ENCODE data around the gene MTPN.

The MTPN gene

DNA sequence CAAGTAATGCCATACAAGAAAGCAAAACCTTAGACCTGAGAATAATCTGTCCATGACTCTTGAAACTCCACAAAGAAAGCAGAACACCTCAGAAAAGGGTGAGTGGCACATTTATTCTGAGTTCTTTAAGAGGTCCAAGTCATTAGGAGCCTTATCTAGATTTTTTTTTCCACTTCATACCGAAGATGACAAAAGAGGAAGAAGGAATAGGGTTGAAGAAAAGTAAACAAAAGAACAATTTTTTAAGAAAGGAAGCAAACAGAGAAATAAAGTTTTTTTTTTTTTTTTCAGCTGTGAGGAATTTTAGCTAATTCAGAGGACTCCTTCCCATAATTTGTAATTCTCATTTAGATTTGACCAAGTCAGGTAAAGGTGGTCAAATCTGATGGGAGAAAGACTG, 13.1 kb upstream of the MTPN start:
- in situ Hi-C loops (cut with MboI; ENCODE audit: low sequenced_read_pairs), result no loop called here

DNA sequence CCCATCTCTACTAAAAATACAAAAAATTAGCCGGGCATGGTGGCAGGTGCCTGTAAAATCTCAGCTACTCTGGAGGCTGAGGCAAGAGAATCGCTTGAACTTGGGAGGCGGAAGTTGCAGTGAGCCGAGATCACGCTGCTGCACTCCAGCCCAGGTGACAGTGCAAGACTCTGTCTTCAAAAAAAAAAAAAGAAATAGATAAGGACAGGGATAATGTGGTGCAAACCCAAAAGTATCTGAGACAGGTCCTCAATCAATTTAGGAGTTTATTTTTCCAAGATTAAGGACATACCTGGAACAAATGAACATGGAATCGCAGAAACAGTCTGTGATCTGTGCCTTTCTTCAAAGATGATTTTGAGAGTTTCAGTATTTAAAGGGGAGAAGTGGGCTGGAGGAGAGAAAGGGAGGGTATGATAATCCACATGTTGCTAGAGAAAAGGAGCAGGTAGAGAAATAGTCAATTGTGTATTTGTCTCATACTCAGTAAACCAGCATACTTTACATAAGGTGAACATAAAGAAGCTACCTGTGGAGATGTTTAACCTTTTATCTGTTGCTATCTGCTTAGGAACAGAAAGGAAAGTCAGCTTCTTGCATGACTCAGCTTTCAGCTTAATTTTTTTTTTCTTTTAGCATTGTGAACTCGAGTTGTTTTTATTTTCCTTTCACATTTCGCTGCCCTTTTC, 4.9 kb upstream of the MTPN start:
- in situ Hi-C loops (cut with MboI; ENCODE audit: low sequenced_read_pairs), result no loop called here

GRCh38 chr7:135980665-135981180, 3.6 kb upstream of the MTPN start:
- in situ Hi-C loops (cut with MboI; ENCODE audit: low sequenced_read_pairs), result no loop called here

GRCh38 chr7:135980012-135980551, 2.9 kb upstream of the MTPN start:
- in situ Hi-C loops (cut with MboI; ENCODE audit: low sequenced_read_pairs), result no loop called here

DNA sequence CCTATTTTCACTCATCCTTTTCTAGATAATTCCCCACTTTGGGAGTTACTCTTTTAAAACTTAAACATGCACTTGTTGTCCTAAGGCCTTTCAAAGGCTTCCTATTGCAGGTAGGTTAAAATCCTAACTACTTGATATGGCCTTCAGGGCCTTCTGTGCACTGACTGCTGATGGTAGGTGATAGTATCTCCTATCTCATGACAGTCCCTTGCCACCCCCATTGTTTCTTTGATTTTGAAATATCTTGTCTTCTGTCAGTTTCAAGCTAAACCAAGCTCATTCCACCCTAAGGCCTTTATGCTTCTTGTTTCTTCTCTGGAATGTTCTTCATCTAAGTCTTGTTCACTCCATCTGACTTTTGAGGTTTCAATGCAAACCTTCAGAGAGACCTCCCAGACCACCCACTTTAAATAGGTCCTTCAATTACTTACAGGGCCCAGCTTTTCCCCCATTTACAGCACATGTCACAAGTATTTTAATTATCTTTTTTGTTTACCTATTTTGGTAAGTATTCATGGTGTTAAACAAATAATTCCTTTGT, 2.4 kb upstream of the MTPN start:
- in situ Hi-C loops (cut with MboI; ENCODE audit: low sequenced_read_pairs), result no loop called here

DNA sequence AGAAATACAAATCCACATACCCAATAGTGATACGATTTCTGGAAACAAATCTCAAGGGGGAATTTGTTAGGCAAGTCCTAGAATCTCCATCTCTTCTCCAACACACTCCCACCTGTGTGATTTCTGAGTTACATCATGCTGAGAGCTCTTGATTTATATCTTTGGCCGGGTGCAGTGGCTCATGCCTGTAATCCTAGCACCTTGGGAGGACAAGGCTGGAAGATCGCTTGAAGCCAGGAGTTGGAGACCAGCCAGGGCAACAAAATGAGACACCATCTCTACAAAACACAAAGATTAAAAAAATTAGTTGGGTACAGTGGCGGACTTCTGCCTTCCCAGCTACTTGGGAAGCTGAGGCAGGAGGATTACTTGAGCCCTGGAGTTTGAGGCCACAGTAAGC, 1.5 kb upstream of the MTPN start:
- in situ Hi-C loops (cut with MboI; ENCODE audit: low sequenced_read_pairs), result no loop called here

GRCh38 chr7:135977742-135978066, 545 bp upstream of the MTPN start:
- in situ Hi-C loops (cut with MboI; ENCODE audit: low sequenced_read_pairs), result no loop called here

- in situ Hi-C loops (cut with MboI; ENCODE audit: low sequenced_read_pairs), result no loop called here
Observed at GRCh38 chr7:135976312-135977006, 700 bp downstream of the MTPN start.

- in situ Hi-C loops (cut with MboI; ENCODE audit: low sequenced_read_pairs), result no loop called here
Observed at GRCh38 chr7:135975166-135975565, 2.0 kb downstream of the MTPN start.

- in situ Hi-C loops (cut with MboI; ENCODE audit: low sequenced_read_pairs), result no loop called here
Observed at GRCh38 chr7:135974667-135975066, 2.5 kb downstream of the MTPN start.

DNA sequence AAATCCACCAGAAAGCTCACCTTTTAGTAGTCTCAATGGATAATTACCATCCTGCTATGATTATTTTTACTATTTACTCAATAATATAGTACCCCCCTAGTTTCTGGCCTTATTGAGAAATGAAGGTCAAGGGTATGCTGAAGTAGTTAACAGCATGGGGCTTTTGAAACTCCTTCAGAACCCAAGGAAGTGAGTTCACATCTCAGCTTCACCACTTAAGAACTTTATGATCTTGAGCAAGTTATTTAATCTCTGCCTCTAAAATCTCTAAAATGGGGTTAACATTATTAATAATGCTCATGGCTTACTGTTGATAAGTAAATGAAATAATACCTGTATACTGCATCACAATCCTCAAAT, 5.8 kb downstream of the MTPN start:
- in situ Hi-C loops (cut with MboI; ENCODE audit: low sequenced_read_pairs), result no loop called here

GRCh38 chr7:135970682-135971365, 6.3 kb downstream of the MTPN start:
- in situ Hi-C loops (cut with MboI; ENCODE audit: low sequenced_read_pairs), result no loop called here

DNA sequence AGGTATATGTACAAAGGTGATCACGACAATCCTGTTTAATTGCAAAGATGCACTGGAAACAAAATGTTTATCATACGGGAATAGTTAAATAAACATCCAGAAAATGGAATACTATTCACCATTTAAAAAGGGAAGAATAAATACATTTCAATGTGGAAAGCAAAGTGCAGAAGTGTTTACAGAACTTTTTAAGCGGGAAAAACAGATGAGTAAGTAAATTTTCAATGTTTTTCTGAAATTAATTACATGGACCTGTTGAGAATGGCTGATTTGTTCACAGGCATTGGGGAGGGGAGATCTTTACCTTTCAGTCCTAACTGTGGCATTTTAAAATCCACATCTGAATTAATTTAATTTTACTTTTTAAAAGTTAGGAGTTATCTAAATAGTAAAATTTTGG, 7.1 kb downstream of the MTPN start:
- in situ Hi-C loops (cut with MboI; ENCODE audit: low sequenced_read_pairs), result no loop called here

GRCh38 chr7:135966341-135967043, 10.7 kb downstream of the MTPN start:
- in situ Hi-C loops (cut with MboI; ENCODE audit: low sequenced_read_pairs), result no loop called here

GRCh38 chr7:135965602-135966001, 11.6 kb downstream of the MTPN start:
- in situ Hi-C loops (cut with MboI; ENCODE audit: low sequenced_read_pairs), result no loop called here

DNA sequence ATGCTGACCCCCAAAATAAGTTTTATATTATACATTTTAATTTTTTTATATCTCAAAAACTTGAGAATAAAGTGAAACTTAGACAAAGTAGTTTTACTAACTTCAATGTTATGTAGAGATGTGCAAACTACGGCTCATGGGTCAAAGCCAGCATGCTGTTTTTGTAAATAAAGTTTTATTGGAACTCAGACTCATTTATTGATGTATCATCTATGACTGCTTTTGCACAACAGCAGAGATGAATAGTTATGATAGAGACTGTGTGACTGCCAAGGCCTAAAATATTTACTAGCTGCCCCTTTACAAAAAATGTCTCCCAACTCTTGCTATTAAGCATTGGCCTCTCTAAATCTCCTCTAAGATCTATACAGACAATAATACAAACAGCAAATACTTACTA, 12.4 kb downstream of the MTPN start:
- in situ Hi-C loops (cut with MboI; ENCODE audit: low sequenced_read_pairs), result no loop called here

DNA sequence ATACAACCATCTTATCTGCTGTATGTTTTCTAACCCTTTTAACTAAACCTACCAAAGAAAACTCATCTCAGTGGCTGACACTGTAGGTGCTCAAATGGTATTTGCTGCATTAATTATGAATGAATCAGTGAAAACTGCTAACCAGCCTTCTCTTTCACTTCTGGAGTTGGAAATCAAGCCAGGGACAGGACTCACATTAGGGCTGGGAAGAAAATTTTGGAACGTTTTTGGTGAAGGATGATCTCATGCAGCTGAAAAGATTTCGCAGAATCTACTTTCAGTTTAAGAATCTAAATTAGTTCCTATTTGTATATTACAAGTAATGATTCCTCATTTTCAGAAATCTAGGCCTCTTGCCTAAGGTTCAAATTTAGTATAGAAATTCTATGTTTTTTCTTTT, 12.9 kb downstream of the MTPN start:
- in situ Hi-C loops (cut with MboI; ENCODE audit: low sequenced_read_pairs), result no loop called here

- in situ Hi-C loops (cut with MboI; ENCODE audit: low sequenced_read_pairs), result no loop called here
Observed at GRCh38 chr7:135962802-135963201, 14.4 kb downstream of the MTPN start.

DNA sequence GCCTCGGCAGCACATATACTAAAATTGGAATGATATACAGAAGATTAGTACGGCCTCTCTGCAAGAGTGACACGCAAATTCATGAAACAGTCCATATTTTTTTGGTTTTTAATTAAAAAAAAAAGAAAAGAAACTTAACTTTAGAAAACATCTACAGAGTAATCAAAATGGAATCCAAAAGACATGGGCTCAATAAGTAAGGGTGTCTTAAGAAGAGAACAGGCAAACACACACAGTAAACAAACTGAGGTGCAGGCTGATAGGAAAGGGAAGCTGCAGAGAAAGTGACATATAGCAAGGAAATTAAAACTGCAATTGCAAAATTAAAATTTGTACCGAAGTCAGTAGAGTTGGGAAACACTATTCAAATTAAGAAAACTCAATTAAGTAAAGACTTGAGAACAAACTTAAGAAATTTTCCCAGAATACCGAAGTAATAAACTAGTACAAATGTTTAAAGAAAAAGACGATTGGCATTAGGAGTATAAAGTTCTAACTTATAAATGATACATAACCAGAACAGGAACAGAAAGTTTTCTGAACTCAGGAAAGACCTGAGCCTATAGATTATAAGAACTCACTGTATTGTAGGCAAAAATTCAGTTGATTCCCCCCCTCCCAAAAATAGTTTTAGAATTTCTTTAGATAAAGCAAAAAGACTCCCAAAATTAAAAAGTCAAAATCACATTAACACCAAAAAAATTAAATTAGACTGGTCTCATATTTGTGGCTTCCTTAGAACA, 16.3 kb downstream of the MTPN start:
- in situ Hi-C loops (cut with MboI; ENCODE audit: low sequenced_read_pairs), result no loop called here

GRCh38 chr7:135959646-135960363, 17.4 kb downstream of the MTPN start:
- in situ Hi-C loops (cut with MboI; ENCODE audit: low sequenced_read_pairs), result no loop called here

All from HL-60/S4 (cell line).